Psoas muscle (tissue), 8 donors: ENCODE results near the gene OR52E4. TPM values are rescaled to one million over a fixed set of nuclear protein-coding genes. Genes with fewer than 3 reads are reported as not detected.

Experiments used
- ATAC-seq, 4 donors: fragments of 200-7000 bp; cut with Tn5 transposase; one replicate each; pipeline ENCODE4 v1.9.1; 2020; ENCODE audit warnings: moderate library complexity in 3 of 4, mild to moderate bottlenecking in 2 of 4
- DNase-seq, 2 donors: peaks; one replicate each; pipeline ENCODE4 v3.0.0-alpha.2; 2020
- H3K27ac ChIP-seq: fragments of 200-600 bp; one replicate; pipeline ENCODE4 v1.8.0; 2022
- H3K27me3 ChIP-seq, 3 donors: fragments of 200-600 bp in 1 of 3; one replicate each; pipeline versions ENCODE4 v1.6.1 to v1.8.0; 2013 to 2022; ENCODE audit warnings: low read length in 2 of 3, mild to moderate bottlenecking in 2 of 3, moderate library complexity in 1 of 3; ENCODE audit not compliant: insufficient read depth in 3 of 3
- H3K36me3 ChIP-seq, 2 donors: fragments of 200-600 bp in 1 of 2; one replicate each; pipeline versions ENCODE4 v1.6.1 to v1.8.0; 2013 to 2022; ENCODE audit warnings: low read depth in 1 of 2, mild to moderate bottlenecking in 1 of 2, moderate library complexity in 1 of 2; ENCODE audit not compliant: insufficient read depth in 1 of 2
- H3K4me1 ChIP-seq: fragments of 200-600 bp; one replicate; pipeline ENCODE4 v1.8.0; 2022
- H3K4me3 ChIP-seq: fragments of 200-600 bp; one replicate; pipeline ENCODE4 v1.8.0; 2022; ENCODE audit warnings: mild to moderate bottlenecking
- H3K9me3 ChIP-seq: fragments of 200-600 bp; one replicate; pipeline ENCODE4 v1.8.0; 2022
- WGBS, 3 donors: extraction: QIAGEN DNeasy Blood & Tissue Kit; methylation state at CpG; one replicate each; pipeline versions ENCODE4 v1.1.6 to v1.1.7; 2013; 5-methylcytosine and 5-hydroxymethylcytosine counted together
- intact Hi-C, 2 donors: fragments of 100-400 bp; cut with DNase I; formaldehyde crosslinking; loops; one replicate each; pipeline versions ENCODE4 v1.11.0 to v1.14.2; 2022
- polyA plus RNA-seq, 3 donors: library from polyadenylated mRNA; stranded (reverse); fragments of 200-250 nt; gene quantifications; one replicate each; pipeline ENCODE4 v1.2.3, GENCODE V29; 2013
- total RNA-seq, 4 donors: library from RNA; stranded (reverse); fragmentation: NEBNext Ultra II Directional in 2 of 4; extraction: Animal tissue kit (Norgen Biotek cat#: 25700) in 2 of 4; gene quantifications; one replicate each; pipeline versions ENCODE4 v1.2.1 to v1.2.4, GENCODE V29; 2021 to 2023
- TF ChIP-seq, protein P1 (sequence below): fragments of 200-600 bp; IDR thresholded peaks from one replicate; pipeline ENCODE4 v1.8.0; 2022; ENCODE audit warnings: antibody characterized with exemption
- donor health status: healthy with polysubstance abuse.
- donor health status: DM: no; HTN: no; CAD: no; lungs with moderate emphysema.
- donor health status: Bipolar disorder and iron deficiency.
- donor health status: healthy.
- donor health status: DM: yes; HTN: yes; CAD: no.
- donor health status: DM: no; HTN: no; CAD: no.
- donor health status: DM: no; HTN: no; CAD: no.
- donor health status: DM: yes; HTN: yes; CAD: no.

OR52E4 gene
- total and polyA plus RNA-seq, 7 donors: not detected

DNA sequence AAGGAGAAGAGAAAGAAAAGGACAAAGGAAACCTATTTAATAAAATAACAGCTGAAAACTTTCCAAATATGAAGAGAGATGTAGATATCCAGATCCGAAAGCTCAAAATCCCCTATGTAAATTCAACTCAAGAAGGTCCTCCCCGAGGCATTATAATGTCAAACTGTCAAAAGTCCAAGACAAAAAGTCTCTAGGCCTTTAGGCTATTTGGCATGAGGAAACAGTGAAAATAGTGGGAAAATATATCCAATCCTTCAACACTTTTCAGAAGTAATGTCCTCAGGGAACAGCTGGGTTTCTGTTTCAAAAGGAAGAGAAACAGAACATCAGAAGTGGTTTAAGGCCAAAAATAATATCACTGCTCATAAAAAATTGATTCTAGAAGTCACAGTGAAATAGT is 1.9 kb upstream of the OR52E4 start:
- WGBS, 3 donors: 22 to 44% (median 39%) methylated on average over 2 of the region's 2 CpGs
- ATAC-seq: no peak
- H3K4me1 ChIP-seq: no peaks in the 10 kb centered on the region
- H3K27me3 ChIP-seq: no peaks in the 10 kb centered on the region
- intact Hi-C loops: no loop called here
- H3K4me3 ChIP-seq: no peak overlapping the region
- DNase-seq: no peak
- TF ChIP-seq, protein P1, sequence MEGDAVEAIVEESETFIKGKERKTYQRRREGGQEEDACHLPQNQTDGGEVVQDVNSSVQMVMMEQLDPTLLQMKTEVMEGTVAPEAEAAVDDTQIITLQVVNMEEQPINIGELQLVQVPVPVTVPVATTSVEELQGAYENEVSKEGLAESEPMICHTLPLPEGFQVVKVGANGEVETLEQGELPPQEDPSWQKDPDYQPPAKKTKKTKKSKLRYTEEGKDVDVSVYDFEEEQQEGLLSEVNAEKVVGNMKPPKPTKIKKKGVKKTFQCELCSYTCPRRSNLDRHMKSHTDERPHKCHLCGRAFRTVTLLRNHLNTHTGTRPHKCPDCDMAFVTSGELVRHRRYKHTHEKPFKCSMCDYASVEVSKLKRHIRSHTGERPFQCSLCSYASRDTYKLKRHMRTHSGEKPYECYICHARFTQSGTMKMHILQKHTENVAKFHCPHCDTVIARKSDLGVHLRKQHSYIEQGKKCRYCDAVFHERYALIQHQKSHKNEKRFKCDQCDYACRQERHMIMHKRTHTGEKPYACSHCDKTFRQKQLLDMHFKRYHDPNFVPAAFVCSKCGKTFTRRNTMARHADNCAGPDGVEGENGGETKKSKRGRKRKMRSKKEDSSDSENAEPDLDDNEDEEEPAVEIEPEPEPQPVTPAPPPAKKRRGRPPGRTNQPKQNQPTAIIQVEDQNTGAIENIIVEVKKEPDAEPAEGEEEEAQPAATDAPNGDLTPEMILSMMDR: no peak
- no peaks in the 10 kb centered on the region for H3K9me3 ChIP-seq
- no peak overlapping the region for H3K27ac ChIP-seq
- H3K36me3 ChIP-seq: no peaks in the 10 kb centered on the region

DNA sequence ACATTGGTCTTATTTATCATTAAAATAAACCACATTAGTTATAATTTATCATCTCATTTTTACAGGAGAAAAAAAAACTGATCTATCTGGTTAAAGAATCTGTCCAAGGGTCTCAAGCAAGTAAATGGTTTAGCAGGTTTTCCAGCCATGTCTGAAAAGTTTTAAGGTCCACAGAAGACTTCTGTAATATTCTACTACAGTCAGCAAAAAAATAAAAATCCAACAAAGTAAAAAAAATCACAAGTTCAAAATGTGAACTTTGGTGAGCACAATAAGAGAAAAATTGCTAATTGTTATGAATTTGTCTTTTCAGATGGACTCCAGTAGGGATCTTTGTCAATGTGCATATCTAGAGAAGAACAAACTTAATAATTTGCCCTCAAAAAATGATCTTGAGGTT is 1.3 kb downstream of the OR52E4 start:
- ATAC-seq (no peak), DNase-seq (no peak)
- H3K9me3 ChIP-seq: no peaks in the 10 kb centered on the region
- H3K4me1 ChIP-seq: no peaks in the 10 kb centered on the region
- TF ChIP-seq, protein P1: no peak
- H3K27me3 ChIP-seq: no peaks in the 10 kb centered on the region
- no peak overlapping the region for H3K27ac ChIP-seq
- H3K36me3 ChIP-seq: no peaks in the 10 kb centered on the region
- H3K4me3 ChIP-seq: no peak overlapping the region
- intact Hi-C loops: no loop called here

DNA sequence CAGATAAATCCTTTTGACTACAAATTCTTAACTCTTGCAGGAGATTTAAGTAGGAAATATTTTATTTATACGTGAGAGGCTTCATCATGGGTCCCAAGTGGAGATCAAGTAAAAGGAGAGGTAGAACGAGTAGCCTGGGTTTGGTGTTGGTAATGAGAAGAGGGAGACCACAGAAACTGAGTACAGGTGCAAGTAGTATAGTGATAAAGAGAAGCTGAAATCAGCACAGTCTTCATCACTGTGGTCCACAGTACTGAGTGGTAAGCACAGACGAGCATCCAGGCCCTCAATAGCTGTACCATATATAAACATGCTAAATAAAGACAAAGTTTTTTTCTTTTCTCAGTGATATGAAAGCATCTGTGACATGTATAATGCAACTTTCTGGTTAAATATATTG is 6.7 kb downstream of the OR52E4 start:
- TF ChIP-seq, protein P1: no peak
- Histone ChIP-seq H3K27me3 (no peaks in the 10 kb centered on the region), H3K4me1 (no peaks in the 10 kb centered on the region), H3K27ac (no peak overlapping the region), H3K9me3 (no peaks in the 10 kb centered on the region), H3K4me3 (no peak overlapping the region), H3K36me3 (no peaks in the 10 kb centered on the region)
- DNase-seq: no peak
- ATAC-seq: no peak
- intact Hi-C loops: no loop called here
- whole genome bisulfite sequencing, 3 donors: 72 to 84% (median 75%) methylated on average over 3 of the region's 3 CpGs

DNA sequence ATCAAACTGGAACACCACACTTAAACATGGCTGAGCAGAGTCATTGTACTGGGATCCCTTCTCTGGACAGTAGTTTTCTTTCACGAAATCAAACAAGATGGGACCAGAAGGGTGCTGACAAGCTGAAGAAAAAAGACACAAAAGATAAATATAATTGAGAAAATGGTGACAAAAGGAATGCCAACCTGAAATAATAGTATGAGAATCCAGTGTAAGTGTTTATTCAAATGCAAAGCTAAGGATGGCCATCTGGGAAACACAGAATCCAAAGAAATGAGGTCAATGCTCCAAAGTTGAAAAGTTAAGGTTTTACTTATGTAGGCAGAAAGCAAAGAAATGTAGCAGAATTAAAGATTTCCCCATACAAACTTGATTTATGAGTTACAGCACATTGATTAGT is 7.2 kb downstream of the OR52E4 start:
- no peaks in the 10 kb centered on the region for H3K27me3 ChIP-seq
- no peak for ATAC-seq
- H3K27ac ChIP-seq: no peak overlapping the region
- H3K36me3 ChIP-seq: no peaks in the 10 kb centered on the region
- WGBS, 3 donors: 70 to 86% (median 75%) methylated on average over 1 of the region's 1 CpG
- H3K4me1 ChIP-seq: no peaks in the 10 kb centered on the region
- TF ChIP-seq, protein P1: no peak
- no peak for DNase-seq
- H3K9me3 ChIP-seq: no peaks in the 10 kb centered on the region
- intact Hi-C loops: no loop called here
- no peak overlapping the region for H3K4me3 ChIP-seq

DNA sequence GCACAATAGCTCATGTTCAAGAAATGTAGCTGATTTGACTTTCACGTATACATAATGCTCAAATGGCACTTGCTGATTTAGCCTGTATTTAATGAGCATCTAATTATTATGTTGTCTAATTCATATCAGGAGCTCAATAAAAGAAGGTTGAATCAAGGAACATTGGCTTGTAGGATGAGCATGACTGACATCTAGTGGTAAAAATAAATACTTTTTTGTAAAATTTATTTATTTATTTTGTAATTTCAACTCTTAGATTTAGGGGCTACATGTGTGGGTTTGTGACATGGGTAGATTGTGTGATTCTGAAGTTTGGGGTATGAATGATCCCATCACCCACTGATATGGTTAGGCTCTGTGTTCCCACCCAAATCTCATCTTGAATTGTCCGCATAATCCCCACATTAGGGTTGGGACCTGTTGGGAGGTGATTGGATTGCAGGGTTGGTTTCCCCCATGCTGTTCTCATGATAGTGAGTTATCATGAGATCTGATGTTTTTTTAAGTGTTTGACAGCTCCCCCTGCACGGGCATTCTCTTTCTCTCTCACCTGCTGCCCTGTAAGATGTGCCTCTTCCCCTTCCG is 10.9 kb downstream of the OR52E4 start:
- Histone ChIP-seq H3K4me1 (no peaks in the 10 kb centered on the region), H3K27ac (no peak overlapping the region), H3K36me3 (no peaks in the 10 kb centered on the region), H3K27me3 (no peaks in the 10 kb centered on the region), H3K4me3 (no peak overlapping the region), H3K9me3 (no peaks in the 10 kb centered on the region)
- intact Hi-C loops: no loop called here
- TF ChIP-seq, protein P1: peak; percentile 37
- DNase-seq: no peak
- 63 to 71% (median 66%) methylated on average over 4 of the region's 4 CpGs for WGBS, 3 donors
- ATAC-seq: no peak
